HCT116 (cell line): ENCODE data around the gene MATCAP1. TPM values are rescaled to one million over a fixed set of nuclear protein-coding genes. Genes with fewer than 3 reads are reported as not detected.

ENCODE experiments used
- ATAC-seq: fragments of 200-7000 bp; cut with Tn5 transposase; 2 replicates; pipeline ENCODE4 v1.9.1; 2020; ENCODE audit warnings: mild to moderate bottlenecking, moderate library complexity
- BruUV-seq: library from RNA; stranded (reverse); fragments of 400-500 nt; replicated peaks from 2 replicates; lab custom pipeline; 2021; lab: Mats Ljungman, UMichigan
- CTCF ChIA-PET: fragments of 300-600 bp; sonication (Branson Sonifier 250); formaldehyde crosslinking; loops from one replicate; lab custom pipeline; 2021; ENCODE audit warnings: antibody characterized with exemption; lab: Charles Lee
- POLR2A ChIA-PET: fragments of 300-600, 350-600 bp; sonication (Branson Sonifier 250); formaldehyde crosslinking; loops from one replicate; lab custom pipeline; 2021; ENCODE audit warnings: antibody characterized with exemption; lab: Charles Lee
- RAD21 ChIA-PET, 2 experiments: fragments of 300-600 bp; sonication (Branson Sonifier 250); formaldehyde crosslinking; loops; one replicate each; lab custom pipeline; 2023; ENCODE audit warnings: low total read pairs in 2 of 2; ENCODE audit not compliant: uncharacterized antibody in 2 of 2, unreplicated experiment in 2 of 2, low non-redundant PET in 1 of 2; lab: Charles Lee
- DNase-seq: peaks from one replicate; pipeline ENCODE4 v3.0.0-alpha.2; 2010; ENCODE audit warnings: low read depth, low spot score
- H2AFZ ChIP-seq: fragments of 200-600 bp; shearing (Covaris generic), sonication (generic); 2 replicates; pipeline ENCODE4 v1.6.1; 2017; ENCODE audit warnings: low read depth, mixed run types, mixed read lengths, antibody characterized with exemption, low read length; ENCODE audit not compliant: poor library complexity, severe bottlenecking
- H3K27ac ChIP-seq: 2 replicates; pipeline ENCODE4 v1.5.1; 2012; ENCODE audit warnings: low read depth, low read length
- H3K27me3 ChIP-seq: fragments of 200-600 bp; sonication (generic); 2 replicates; pipeline ENCODE4 v1.6.1; 2016; ENCODE audit warnings: mixed run types, low read length, mixed read lengths; ENCODE audit not compliant: insufficient read depth
- H3K36me3 ChIP-seq, 2 experiments: fragments of 200-500 bp in 1 of 2; fragments of 200-600 bp in 1 of 2; sonication (Bioruptor generic) in 1 of 2; sonication (generic) in 1 of 2; 2 replicates each; pipeline versions ENCODE4 v1.5.1 to v1.6.1; 2014 to 2016; ENCODE audit warnings: low read length in 2 of 2, inconsistent platforms in 1 of 2, mixed read lengths in 1 of 2, mixed run types in 1 of 2; ENCODE audit not compliant: insufficient read depth in 2 of 2, control insufficient read depth in 1 of 2
- H3K4me1 ChIP-seq, 2 experiments: fragments of 200-600 bp in 1 of 2; sonication (generic) in 1 of 2; 2 replicates each; pipeline versions ENCODE4 v1.5.1 to v1.6.1; 2012 to 2017; ENCODE audit warnings: low read length in 2 of 2, inconsistent platforms in 1 of 2, mild to moderate bottlenecking in 1 of 2, mixed read lengths in 1 of 2, mixed run types in 1 of 2, moderate library complexity in 1 of 2; ENCODE audit not compliant: insufficient read depth in 2 of 2, control insufficient read depth in 1 of 2
- H3K4me2 ChIP-seq: fragments of 200-600 bp; sonication (generic); 2 replicates; pipeline ENCODE4 v1.6.1; 2017; ENCODE audit warnings: mixed run types, low read length, mixed read lengths
- H3K4me3 ChIP-seq, 2 experiments: fragments of 200-600 bp in 1 of 2; sonication (generic) in 1 of 2; replicated peaks in 1 of 2; 2 replicates each; pipeline ENCODE4 v1.5.1; 2011 to 2016; ENCODE audit warnings: low read length in 2 of 2, control low read depth in 1 of 2, low read depth in 1 of 2, mild to moderate bottlenecking in 1 of 2, mixed read lengths in 1 of 2, mixed run types in 1 of 2
- H3K79me2 ChIP-seq: fragments of 200-600 bp; sonication (generic); 2 replicates; pipeline ENCODE4 v1.6.1; 2017; ENCODE audit warnings: mild to moderate bottlenecking, mixed run types, low read length, moderate library complexity, mixed read lengths; ENCODE audit not compliant: insufficient read depth
- H3K9ac ChIP-seq: fragments of 200-600 bp; sonication (generic); 2 replicates; pipeline ENCODE4 v1.6.1; 2016; ENCODE audit warnings: low read length, mixed read lengths
- H3K9me2 ChIP-seq: fragments of 200-600 bp; sonication (generic), shearing (Covaris generic); 2 replicates; pipeline ENCODE4 v1.6.1; 2017; ENCODE audit warnings: mixed run types, mild to moderate bottlenecking, moderate library complexity; ENCODE audit not compliant: insufficient read depth
- H3K9me3 ChIP-seq, 2 experiments: fragments of 200-500 bp in 1 of 2; fragments of 200-600 bp in 1 of 2; sonication (Bioruptor generic) in 1 of 2; sonication (generic) in 1 of 2; 2 replicates each; pipeline ENCODE4 v1.6.1; 2014 to 2017; ENCODE audit warnings: low read length in 2 of 2, mixed read lengths in 2 of 2, inconsistent platforms in 1 of 2, low read depth in 1 of 2, mild to moderate bottlenecking in 1 of 2, mixed run types in 1 of 2, moderate library complexity in 1 of 2; ENCODE audit not compliant: control insufficient read depth in 1 of 2, insufficient read depth in 1 of 2
- H4K20me1 ChIP-seq: fragments of 200-600 bp; sonication (generic), shearing (Covaris generic); 2 replicates; pipeline ENCODE4 v1.6.1; 2017; ENCODE audit warnings: mixed run types, mild to moderate bottlenecking, moderate library complexity; ENCODE audit not compliant: insufficient read depth
- CBX3 ChIP-seq: IDR thresholded peaks from 2 replicates; pipeline ENCODE4 v1.6.1; 2012; ENCODE audit warnings: low read depth
- CEBPB ChIP-seq: IDR thresholded peaks from 2 replicates; pipeline ENCODE4 v1.6.1; 2012; ENCODE audit warnings: low read depth
- CTCF ChIP-seq, 3 experiments: fragments of 200-600 bp in 1 of 3; sonication (generic) in 1 of 3; IDR thresholded peaks in 2 of 3; conservative IDR thresholded peaks in 1 of 3; 2 replicates each; pipeline ENCODE4 v1.5.1; 2012 to 2017; ENCODE audit warnings: low read depth in 2 of 3, low read length in 2 of 3, antibody characterized with exemption in 1 of 3, borderline replicate concordance in 1 of 3, control low read depth in 1 of 3, mild to moderate bottlenecking in 1 of 3, mixed read lengths in 1 of 3, mixed run types in 1 of 3, moderate library complexity in 1 of 3; ENCODE audit not compliant: insufficient read depth in 1 of 3
- EZH2 ChIP-seq: fragments of 200-600 bp; sonication (generic); IDR thresholded peaks from 2 replicates; pipeline ENCODE4 v1.6.1; 2017; ENCODE audit warnings: antibody characterized with exemption, mixed run types
- MAX ChIP-seq: IDR thresholded peaks from 2 replicates; pipeline ENCODE4 v1.6.1; 2012
- RAD21 ChIP-seq: IDR thresholded peaks from 2 replicates; pipeline ENCODE4 v1.6.1; 2012; ENCODE audit warnings: low read depth, mild to moderate bottlenecking
- TCF7L2 ChIP-seq: IDR thresholded peaks from 2 replicates; pipeline ENCODE4 v1.7.0; 2011; ENCODE audit warnings: borderline replicate concordance, inconsistent platforms; ENCODE audit not compliant: insufficient read depth, insufficient read length; ENCODE audit errors: extremely low read depth
- ZBTB33 ChIP-seq: IDR thresholded peaks from 2 replicates; pipeline ENCODE4 v1.6.1; 2011; ENCODE audit warnings: mild to moderate bottlenecking, low read length, moderate library complexity; ENCODE audit not compliant: insufficient replicate concordance; ENCODE audit errors: extremely low read depth
- intact Hi-C: fragments of 100-400 bp; cut with micrococcal nuclease; formaldehyde crosslinking; loops from 2 replicates; pipeline ENCODE4 v1.10.0; 2022
- total RNA-seq: library from RNA; stranded (reverse); gene quantifications from one replicate; pipeline ENCODE4 v1.2.1, GENCODE V29; 2021; ENCODE audit not compliant: unreplicated experiment

MATCAP1 gene
- total RNA-seq, 1 experiment from 2014 or later, result 38.7 TPM

GRCh38 chr16:67173323-67173722, 10.4 kb downstream of the MATCAP1 start:
- H3K4me1 ChIP-seq, result peaks cover 53 to 86% of the 10 kb centered on the region in 2 experiments
- H3K27ac ChIP-seq, result peak overlapping the region; percentile 97
- 0 out of 4 replicates have a peak, but pooled peaks cover 0 to 6% of the 10 kb centered on the region in 2 experiments for H3K36me3 ChIP-seq
- H2AFZ ChIP-seq, result no peak overlapping the region
- peak overlapping the region; percentile 75 for H3K4me2 ChIP-seq
- ChIA-PET RAD21 (interaction anchor here in 1 of 2 experiments (1.2 kb wide), 1 partner anchor 155 kb away, joined by 3 read pairs; no protein-coding TSS in a partner anchor), POLR2A (interaction anchor here (1.1 to 2.0 kb wide), 3 partner anchors 10 to 18 kb away, joined by 3 to 11 read pairs (median 4); partner anchors contain the start of gene MATCAP1), CTCF (interaction anchor here (0.7 to 2.2 kb wide), 4 partner anchors 13 to 155 kb away, joined by 3 to 9 read pairs (median 6); no protein-coding TSS in a partner anchor)
- no peaks in the 10 kb centered on the region for H3K27me3 ChIP-seq
- ATAC-seq (no peak), DNase-seq (no peak)
- BruUV-seq, result no TSS peak
- no peak for TF ChIP-seq ZBTB33
- peaks cover 8% of the 10 kb centered on the region; the same call in 1 of the 2 replicates for H3K79me2 ChIP-seq
- peak overlapping the region; percentile 84 for H3K9ac ChIP-seq
- H3K4me3 ChIP-seq, result peak overlapping the region; percentile 67 to 70
- no peaks in the 10 kb centered on the region for H3K9me3 ChIP-seq
- intact Hi-C loops, result loop anchor here (1.0 kb wide), 1 partner anchor 158 kb away; no protein-coding TSS in a partner anchor
- no peaks in the 10 kb centered on the region for H3K9me2 ChIP-seq
- H4K20me1 ChIP-seq, result no peaks in the 10 kb centered on the region

- DNase-seq, result no peak
- CTCF ChIA-PET, result interaction anchor here (1.0 to 5.6 kb wide), 9 partner anchors 12 to 224 kb away, joined by 4 to 52 read pairs (median 6); partner anchors contain the start of genes CES3, FBXL8, FHOD1 and TRADD
- intact Hi-C loops, result no loop called here
- TSS peak; percentile 27 for BruUV-seq
- Histone ChIP-seq H3K79me2 (peaks cover 8% of the 10 kb centered on the region; the same call in 1 of the 2 replicates), H3K4me3 (peak overlapping the region; percentile 64 to 75), H3K27me3 (no peaks in the 10 kb centered on the region), H3K36me3 (0 out of 4 replicates have a peak, but pooled peaks cover 0 to 6% of the 10 kb centered on the region in 2 experiments), H3K27ac (peak overlapping the region; percentile 81), H3K9me2 (no peaks in the 10 kb centered on the region)
- peak; percentile 2 for ATAC-seq
- RAD21 ChIA-PET, result interaction anchor here (0.7 to 1.7 kb wide), 3 partner anchors 20 to 153 kb away, joined by 3 to 6 read pairs (median 3); partner anchors contain the start of gene B3GNT9 (in 1 of the 2)
- TF ChIP-seq RAD21 (no peak), CBX3 (no peak), MAX (no peak), TCF7L2 (peak; percentile 36), EZH2 (no peak), CEBPB (no peak), CTCF (IDR thresholded peaks at IDR 0.05 in 2 of 3, conservative IDR thresholded peaks at IDR 0.05 in 1 of 3; ENCODE audit: borderline replicate concordance in 1 of 3, insufficient read depth in 1 of 3, low read depth in 2 of 3, low read length in 2 of 3) (no peak)
- TF ChIP-seq, all 23 proteins: peak for 1
- POLR2A ChIA-PET, result interaction anchor here (0.6 to 2.1 kb wide), 7 partner anchors 7 to 287 kb away, joined by 3 to 17 read pairs (median 4); partner anchors contain the start of genes FBXL8, TMEM208 and TRADD
- peaks cover 42 to 65% of the 10 kb centered on the region in 2 experiments for H3K4me1 ChIP-seq
- no peak overlapping the region for H2AFZ ChIP-seq
- H3K9me3 ChIP-seq, result no peaks in the 10 kb centered on the region
- no peaks in the 10 kb centered on the region for H4K20me1 ChIP-seq
- peak overlapping the region; percentile 90 for H3K9ac ChIP-seq
- peak overlapping the region; percentile 100 for H3K4me2 ChIP-seq
Observed at GRCh38 chr16:67170949-67171649, 12.7 kb downstream of the MATCAP1 start.
